ENCODE measurements around the gene RNF217. TPM values are rescaled to one million over a fixed set of nuclear protein-coding genes. Genes with fewer than 3 reads are reported as not detected.

RNF217 gene
- total and polyA plus RNA-seq, 10 of the 15 experiments (the other 5 are each of a cell fraction or from before 2014, with no cell fraction given): under 0.01 to 11.7 (median 0.04) TPM; not detected in 3

DNA sequence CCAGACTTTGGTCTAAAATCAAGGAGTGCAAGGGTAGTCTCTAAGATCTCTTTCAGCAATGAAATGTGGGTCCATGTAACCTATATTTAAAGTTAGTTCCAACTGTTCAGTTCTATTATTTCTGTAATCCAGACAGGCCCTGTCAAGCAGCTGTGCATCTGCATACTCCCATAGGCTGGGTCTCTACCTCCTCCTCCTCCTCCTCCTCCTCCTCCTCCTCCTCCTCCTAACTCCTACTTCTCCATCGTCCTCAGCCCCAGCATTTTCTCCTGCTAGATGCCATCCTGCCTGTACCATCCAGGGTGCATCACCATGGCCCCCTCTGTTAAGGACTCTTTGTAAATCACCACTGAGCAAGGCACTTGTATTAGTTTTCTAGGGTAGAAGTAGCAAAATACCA is 138.9 kb downstream of the RNF217 start (continued):
- TF ChIP-seq, protein P1, sequence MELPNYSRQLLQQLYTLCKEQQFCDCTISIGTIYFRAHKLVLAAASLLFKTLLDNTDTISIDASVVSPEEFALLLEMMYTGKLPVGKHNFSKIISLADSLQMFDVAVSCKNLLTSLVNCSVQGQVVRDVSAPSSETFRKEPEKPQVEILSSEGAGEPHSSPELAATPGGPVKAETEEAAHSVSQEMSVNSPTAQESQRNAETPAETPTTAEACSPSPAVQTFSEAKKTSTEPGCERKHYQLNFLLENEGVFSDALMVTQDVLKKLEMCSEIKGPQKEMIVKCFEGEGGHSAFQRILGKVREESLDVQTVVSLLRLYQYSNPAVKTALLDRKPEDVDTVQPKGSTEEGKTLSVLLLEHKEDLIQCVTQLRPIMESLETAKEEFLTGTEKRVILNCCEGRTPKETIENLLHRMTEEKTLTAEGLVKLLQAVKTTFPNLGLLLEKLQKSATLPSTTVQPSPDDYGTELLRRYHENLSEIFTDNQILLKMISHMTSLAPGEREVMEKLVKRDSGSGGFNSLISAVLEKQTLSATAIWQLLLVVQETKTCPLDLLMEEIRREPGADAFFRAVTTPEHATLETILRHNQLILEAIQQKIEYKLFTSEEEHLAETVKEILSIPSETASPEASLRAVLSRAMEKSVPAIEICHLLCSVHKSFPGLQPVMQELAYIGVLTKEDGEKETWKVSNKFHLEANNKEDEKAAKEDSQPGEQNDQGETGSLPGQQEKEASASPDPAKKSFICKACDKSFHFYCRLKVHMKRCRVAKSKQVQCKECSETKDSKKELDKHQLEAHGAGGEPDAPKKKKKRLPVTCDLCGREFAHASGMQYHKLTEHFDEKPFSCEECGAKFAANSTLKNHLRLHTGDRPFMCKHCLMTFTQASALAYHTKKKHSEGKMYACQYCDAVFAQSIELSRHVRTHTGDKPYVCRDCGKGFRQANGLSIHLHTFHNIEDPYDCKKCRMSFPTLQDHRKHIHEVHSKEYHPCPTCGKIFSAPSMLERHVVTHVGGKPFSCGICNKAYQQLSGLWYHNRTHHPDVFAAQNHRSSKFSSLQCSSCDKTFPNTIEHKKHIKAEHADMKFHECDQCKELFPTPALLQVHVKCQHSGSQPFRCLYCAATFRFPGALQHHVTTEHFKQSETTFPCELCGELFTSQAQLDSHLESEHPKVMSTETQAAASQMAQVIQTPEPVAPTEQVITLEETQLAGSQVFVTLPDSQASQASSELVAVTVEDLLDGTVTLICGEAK (IDR thresholded peaks at IDR 0.05; ENCODE audit: borderline replicate concordance): no peak
- no peak for TF ChIP-seq TAF1 (IDR thresholded peaks at IDR 0.05; ENCODE audit: borderline replicate concordance, low read depth, low read length)
- TF ChIP-seq FOXM1 (IDR thresholded peaks at IDR 0.05; ENCODE audit: low read depth, low read length): no peak

- FAIRE-seq: no peak
- no peak overlapping the region for H3K4me3 ChIP-seq
- H3K27ac ChIP-seq (ENCODE audit: control insufficient read depth, insufficient read depth): no peak overlapping the region
- no peak overlapping the region for H2AFZ ChIP-seq (ENCODE audit: control insufficient read depth, low read depth, low read length)
- no peak overlapping the region for H3K4me2 ChIP-seq (ENCODE audit: control insufficient read depth, insufficient read depth)
- CTCF ChIA-PET: no interaction called here
- SMC1A ChIA-PET (ENCODE audit: uncharacterized antibody, unreplicated experiment): no interaction called here
- no peak for DNase-seq (ENCODE audit: low read depth, low spot score)
- intact Hi-C loops (cut with micrococcal nuclease; ENCODE audit: unreplicated experiment) (no loop called here), in situ Hi-C loops (cut with MboI) (no loop called here)
- no peaks in the 10 kb centered on the region for H4K20me1 ChIP-seq (ENCODE audit: control insufficient read depth, insufficient read depth)
- no peak overlapping the region for H3K9ac ChIP-seq (ENCODE audit: control insufficient read depth, insufficient read depth, low read length)
- ATAC-seq: no peak
- H3K79me2 ChIP-seq (ENCODE audit: control insufficient read depth, insufficient read depth, low read length): no peaks in the 10 kb centered on the region
- peaks cover 1 to 3% of the 10 kb centered on the region in 2 experiments for H3K27me3 ChIP-seq (replicated peaks in 1 of 2; ENCODE audit: control insufficient read depth in 2 of 2, insufficient read depth in 2 of 2, low read length in 1 of 2)
- no peaks in the 10 kb centered on the region for H3K4me1 ChIP-seq (ENCODE audit: control insufficient read depth, insufficient read depth, low read length)
- RAD21 ChIA-PET (ENCODE audit: unreplicated experiment): no interaction called here
- WGBS (ENCODE audit: insufficient coverage, insufficient replicate concordance, low lambda C conversion rate, missing lambda C conversion rate): 16% methylated on average over 2 of the region's 2 CpGs
- no TSS peak for BruUV-seq (replicated peaks)
- no peaks in the 10 kb centered on the region for H3K36me3 ChIP-seq (ENCODE audit: control insufficient read depth in 2 of 2, insufficient read depth in 2 of 2, low read length in 1 of 2)
- H3K9me3 ChIP-seq (replicated peaks; ENCODE audit: control insufficient read depth, insufficient read depth, low read length): no peaks in the 10 kb centered on the region
- POLR2A ChIA-PET: no interaction called here
- no peak for TF ChIP-seq SPI1 (IDR thresholded peaks at IDR 0.05; ENCODE audit: borderline replicate concordance, insufficient read depth, low read depth, low read length)
- no peak for TF ChIP-seq HDAC2 (IDR thresholded peaks at IDR 0.05)
- TF ChIP-seq TCF12 (IDR thresholded peaks at IDR 0.05; ENCODE audit: low read depth, low read length): no peak
- no peak for TF ChIP-seq TARDBP (IDR thresholded peaks at IDR 0.05; ENCODE audit: borderline replicate concordance)
- TF ChIP-seq, protein P2, sequence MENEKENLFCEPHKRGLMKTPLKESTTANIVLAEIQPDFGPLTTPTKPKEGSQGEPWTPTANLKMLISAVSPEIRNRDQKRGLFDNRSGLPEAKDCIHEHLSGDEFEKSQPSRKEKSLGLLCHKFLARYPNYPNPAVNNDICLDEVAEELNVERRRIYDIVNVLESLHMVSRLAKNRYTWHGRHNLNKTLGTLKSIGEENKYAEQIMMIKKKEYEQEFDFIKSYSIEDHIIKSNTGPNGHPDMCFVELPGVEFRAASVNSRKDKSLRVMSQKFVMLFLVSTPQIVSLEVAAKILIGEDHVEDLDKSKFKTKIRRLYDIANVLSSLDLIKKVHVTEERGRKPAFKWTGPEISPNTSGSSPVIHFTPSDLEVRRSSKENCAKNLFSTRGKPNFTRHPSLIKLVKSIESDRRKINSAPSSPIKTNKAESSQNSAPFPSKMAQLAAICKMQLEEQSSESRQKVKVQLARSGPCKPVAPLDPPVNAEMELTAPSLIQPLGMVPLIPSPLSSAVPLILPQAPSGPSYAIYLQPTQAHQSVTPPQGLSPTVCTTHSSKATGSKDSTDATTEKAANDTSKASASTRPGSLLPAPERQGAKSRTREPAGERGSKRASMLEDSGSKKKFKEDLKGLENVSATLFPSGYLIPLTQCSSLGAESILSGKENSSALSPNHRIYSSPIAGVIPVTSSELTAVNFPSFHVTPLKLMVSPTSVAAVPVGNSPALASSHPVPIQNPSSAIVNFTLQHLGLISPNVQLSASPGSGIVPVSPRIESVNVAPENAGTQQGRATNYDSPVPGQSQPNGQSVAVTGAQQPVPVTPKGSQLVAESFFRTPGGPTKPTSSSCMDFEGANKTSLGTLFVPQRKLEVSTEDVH (IDR thresholded peaks at IDR 0.05; ENCODE audit: low read depth, partially characterized antibody): no peak
- TF ChIP-seq SUZ12 (IDR thresholded peaks at IDR 0.05; ENCODE audit: unreplicated experiment): no peak
- TF ChIP-seq, protein P1 (IDR thresholded peaks at IDR 0.05; ENCODE audit: borderline replicate concordance): no peak
- no peak for TF ChIP-seq CBX5 (IDR thresholded peaks at IDR 0.05; ENCODE audit: low read depth)
- no peak for TF ChIP-seq GATAD2B (conservative IDR thresholded peaks at IDR 0.05; ENCODE audit: low read depth)
- no peak for TF ChIP-seq STAT3 (IDR thresholded peaks at IDR 0.05; ENCODE audit: low read depth, low read length)
- TF ChIP-seq YBX1 (IDR thresholded peaks at IDR 0.05): no peak
Measured at GRCh38 chr6:125101631-125102030, 139.4 kb downstream of the RNF217 start.
